ENCODE measurements around the gene TWIST2.

- no peak for TF ChIP-seq CTCF (IDR thresholded peaks at IDR 0.05)
- TF ChIP-seq POLR2A (IDR thresholded peaks at IDR 0.05) = no peak
Observed at GRCh38 chr2:238940806-238941205, 92.9 kb downstream of the TWIST2 start.
